Activated naive CD8-positive, alpha-beta T cell treated with anti-CD3 and anti-CD28 coated beads for 36 hours (primary cell): ENCODE results near the gene VGLL4. TPM values are rescaled to one million over a fixed set of nuclear protein-coding genes. Genes with fewer than 3 reads are reported as not detected.

Experiments used
- DNase-seq: peaks from one replicate; pipeline ENCODE4 v3.0.0; 2021
- H3K27ac Mint-ChIP-seq: one replicate; pipeline ENCODE4 v1.8.0; 2022; ENCODE audit warnings: mild to moderate bottlenecking, moderate library complexity, mixed read lengths
- H3K27me3 Mint-ChIP-seq: one replicate; pipeline ENCODE4 v1.8.0; 2022; ENCODE audit warnings: mild to moderate bottlenecking, mixed read lengths
- H3K36me3 Mint-ChIP-seq: one replicate; pipeline ENCODE4 v1.8.0; 2021; ENCODE audit warnings: mild to moderate bottlenecking, mixed read lengths
- H3K4me1 Mint-ChIP-seq: one replicate; pipeline ENCODE4 v1.8.0; 2021; ENCODE audit warnings: mixed read lengths
- H3K4me3 Mint-ChIP-seq: one replicate; pipeline ENCODE4 v1.8.0; 2022; ENCODE audit warnings: mild to moderate bottlenecking, moderate library complexity, mixed read lengths
- H3K9me3 Mint-ChIP-seq: one replicate; pipeline ENCODE4 v1.8.0; 2022; ENCODE audit warnings: mixed read lengths
- total RNA-seq, 2 experiments: library from RNA; stranded (reverse); gene quantifications; one replicate each; pipeline ENCODE4 v1.2.3, GENCODE V29; 2021

Gene VGLL4
- total RNA-seq, 2 experiments from 2014 or later: 44.0 to 44.8 TPM

DNA sequence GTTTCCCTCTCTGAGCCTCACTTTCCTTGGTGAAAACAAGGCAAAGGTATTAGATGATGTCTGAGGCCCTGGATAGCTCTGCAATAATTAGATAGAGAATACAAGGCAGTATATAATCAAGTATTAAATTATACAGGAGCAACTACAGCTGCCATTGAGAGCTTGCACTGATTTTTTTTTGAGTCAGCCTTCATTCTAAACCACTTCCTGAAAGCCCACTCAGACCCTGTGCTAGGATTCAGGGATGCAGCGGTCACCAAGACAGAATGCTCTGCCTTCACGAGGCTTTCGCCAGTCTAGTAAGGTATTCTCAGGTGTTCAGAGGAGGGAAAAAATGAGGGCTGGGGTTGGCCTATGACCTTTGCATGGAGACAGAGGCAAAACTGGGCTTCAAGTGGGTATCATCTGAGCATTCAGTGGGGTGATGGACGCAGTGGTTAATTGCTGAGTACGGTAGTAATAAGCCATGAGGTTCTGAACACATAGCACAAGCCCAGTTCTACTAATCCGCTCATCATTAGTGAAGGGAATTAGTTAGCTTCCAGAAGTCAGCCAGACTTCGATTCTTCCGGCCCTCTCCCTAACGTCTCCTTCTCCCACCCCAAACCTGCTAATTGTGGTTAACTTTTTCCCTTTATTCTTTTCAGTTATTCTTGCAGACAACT is 3.6 kb downstream of the VGLL4 start:
- Mint-ChIP-seq H3K4me3 (peak overlapping the region; percentile 76), H3K27ac (peak overlapping the region; percentile 67), H3K36me3 (peaks cover 26% of the 10 kb centered on the region), H3K4me1 (peaks cover 59% of the 10 kb centered on the region), H3K9me3 (no peaks in the 10 kb centered on the region), H3K27me3 (no peaks in the 10 kb centered on the region)
- no peak for DNase-seq

DNA sequence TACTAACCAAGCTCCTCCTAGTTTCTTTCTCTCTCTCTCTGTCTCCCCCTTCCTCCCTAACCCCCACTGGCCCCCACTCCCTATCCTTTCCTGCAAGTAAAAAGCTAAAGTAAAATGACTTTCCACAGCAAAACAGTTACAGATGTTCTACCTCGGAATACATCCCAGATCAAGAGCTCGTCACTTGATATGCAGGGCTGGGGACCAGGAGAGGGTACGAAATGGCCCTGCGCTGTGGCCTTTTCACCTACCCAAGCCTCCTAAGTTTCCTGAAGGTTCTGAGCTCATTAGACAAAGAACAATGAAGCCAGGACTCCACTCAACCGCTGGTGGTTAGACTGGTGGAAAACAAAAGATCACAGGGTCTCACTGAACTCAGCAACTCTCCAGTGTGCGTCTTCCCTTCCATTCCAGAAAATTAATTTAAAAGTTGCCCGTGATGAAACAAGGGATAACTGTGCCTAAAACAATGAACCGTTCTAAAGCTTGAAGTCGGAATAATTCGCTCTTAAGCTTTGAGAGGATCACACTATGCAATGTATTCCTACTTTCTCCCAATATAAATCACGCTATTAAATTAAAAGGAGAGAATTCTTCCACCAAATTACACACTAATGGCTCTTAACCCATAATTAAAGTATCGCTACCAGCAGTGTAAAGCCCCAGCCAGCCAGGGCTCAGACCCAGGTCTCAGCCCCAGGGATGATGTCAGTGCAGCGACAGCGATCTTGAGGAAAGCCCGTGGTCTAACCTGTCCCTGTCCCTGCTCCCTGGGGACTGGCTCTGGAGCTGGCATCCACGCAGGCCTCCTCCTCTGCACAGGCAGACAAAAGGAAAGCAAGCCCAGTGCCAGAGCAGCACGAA is 5.0 kb downstream of the VGLL4 start:
- Mint-ChIP-seq H3K27ac (no peak overlapping the region), H3K27me3 (no peaks in the 10 kb centered on the region), H3K9me3 (no peaks in the 10 kb centered on the region), H3K4me3 (peak overlapping the region; percentile 38), H3K4me1 (peaks cover 66% of the 10 kb centered on the region), H3K36me3 (peaks cover 31% of the 10 kb centered on the region)
- no peak for DNase-seq

DNA sequence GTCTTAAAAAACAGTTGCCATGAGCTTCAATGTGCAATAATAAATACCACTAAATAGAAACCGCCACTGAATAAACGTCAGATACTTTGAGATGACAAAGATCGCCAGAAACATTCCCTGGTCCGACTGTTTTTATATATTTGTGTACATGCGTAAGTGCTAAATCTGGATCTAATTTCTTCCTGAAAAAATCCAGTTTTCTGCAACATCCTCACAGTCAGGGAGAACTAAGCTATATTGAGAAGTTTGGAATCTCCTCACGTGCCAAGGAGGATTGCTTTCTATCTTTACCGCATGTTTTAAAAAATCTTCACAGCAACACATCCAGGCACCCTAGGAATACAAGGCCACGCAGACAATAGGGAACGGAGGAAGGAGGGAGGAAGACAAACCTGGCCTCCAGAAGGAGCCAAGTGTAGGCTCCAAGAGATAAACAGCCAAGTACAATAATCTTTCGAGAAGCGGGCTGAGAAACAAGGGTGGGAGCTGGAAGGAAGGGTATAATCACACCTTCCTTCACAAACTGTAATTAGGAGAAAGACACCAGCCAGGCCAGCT is 5.7 kb downstream of the VGLL4 start:
- Mint-ChIP-seq H3K36me3 (peaks cover 38% of the 10 kb centered on the region), H3K9me3 (no peaks in the 10 kb centered on the region), H3K27ac (no peak overlapping the region), H3K4me1 (peaks cover 71% of the 10 kb centered on the region), H3K27me3 (no peaks in the 10 kb centered on the region), H3K4me3 (peak overlapping the region; percentile 38)
- no peak for DNase-seq

DNA sequence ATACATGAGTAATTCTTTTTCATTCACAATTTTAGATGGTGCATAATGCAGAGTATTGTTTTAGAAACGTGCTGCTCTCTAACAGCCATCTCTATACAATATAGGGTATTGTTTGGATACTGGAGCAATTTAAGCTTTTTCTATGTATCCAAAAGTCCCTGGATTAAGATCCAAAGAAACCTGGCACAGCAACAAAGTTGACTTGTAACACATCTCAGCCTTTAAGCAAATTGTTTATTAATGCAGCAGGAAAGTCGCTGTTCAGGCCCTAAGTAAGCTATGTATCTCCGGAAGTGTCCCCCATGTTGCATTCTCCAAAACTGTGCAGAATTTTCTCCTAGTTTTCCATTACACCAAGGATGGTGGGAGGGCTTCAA is 7.3 kb downstream of the VGLL4 start:
- Mint-ChIP-seq H3K36me3 (peaks cover 37% of the 10 kb centered on the region), H3K9me3 (no peaks in the 10 kb centered on the region), H3K4me1 (peaks cover 80% of the 10 kb centered on the region), H3K4me3 (no peak overlapping the region), H3K27me3 (no peaks in the 10 kb centered on the region), H3K27ac (no peak overlapping the region)
- DNase-seq: no peak

DNA sequence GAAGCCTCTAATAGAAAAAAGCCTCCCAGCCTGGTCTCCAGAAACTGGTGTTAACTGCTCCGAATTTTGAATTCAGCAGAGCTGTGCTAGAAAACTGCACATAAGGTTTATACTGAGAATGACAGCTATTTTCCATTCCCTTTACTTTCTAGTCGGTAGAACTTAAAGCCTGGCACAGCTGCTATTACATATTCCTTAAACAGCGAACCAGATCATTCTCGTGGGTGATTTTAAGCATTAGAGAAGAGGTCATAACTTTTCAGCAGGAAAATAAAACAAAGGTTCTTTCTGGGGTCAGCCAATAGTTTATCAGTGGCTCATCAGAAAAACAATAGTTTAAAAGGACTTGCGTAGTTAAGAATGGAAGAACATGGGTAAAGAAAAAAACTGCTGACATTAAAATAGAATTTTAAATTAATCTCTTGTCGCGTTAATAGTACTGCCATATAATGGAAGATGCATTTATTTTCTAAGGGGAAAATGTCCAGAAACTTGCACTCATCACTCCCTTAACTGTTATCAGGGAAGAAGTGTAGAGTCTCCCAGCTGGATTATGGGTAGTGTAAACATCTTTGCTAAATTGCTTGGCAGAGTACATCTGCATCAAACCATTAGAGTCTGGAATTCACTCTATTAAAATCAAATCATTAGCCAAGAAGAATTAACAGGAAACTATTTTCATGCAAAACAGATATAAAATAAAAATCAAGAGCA is 7.9 kb downstream of the VGLL4 start:
- Mint-ChIP-seq H3K36me3 (peaks cover 37% of the 10 kb centered on the region), H3K4me1 (peaks cover 83% of the 10 kb centered on the region), H3K9me3 (no peaks in the 10 kb centered on the region), H3K27me3 (no peaks in the 10 kb centered on the region), H3K4me3 (no peak overlapping the region), H3K27ac (peak overlapping the region; percentile 19)
- DNase-seq: no peak

DNA sequence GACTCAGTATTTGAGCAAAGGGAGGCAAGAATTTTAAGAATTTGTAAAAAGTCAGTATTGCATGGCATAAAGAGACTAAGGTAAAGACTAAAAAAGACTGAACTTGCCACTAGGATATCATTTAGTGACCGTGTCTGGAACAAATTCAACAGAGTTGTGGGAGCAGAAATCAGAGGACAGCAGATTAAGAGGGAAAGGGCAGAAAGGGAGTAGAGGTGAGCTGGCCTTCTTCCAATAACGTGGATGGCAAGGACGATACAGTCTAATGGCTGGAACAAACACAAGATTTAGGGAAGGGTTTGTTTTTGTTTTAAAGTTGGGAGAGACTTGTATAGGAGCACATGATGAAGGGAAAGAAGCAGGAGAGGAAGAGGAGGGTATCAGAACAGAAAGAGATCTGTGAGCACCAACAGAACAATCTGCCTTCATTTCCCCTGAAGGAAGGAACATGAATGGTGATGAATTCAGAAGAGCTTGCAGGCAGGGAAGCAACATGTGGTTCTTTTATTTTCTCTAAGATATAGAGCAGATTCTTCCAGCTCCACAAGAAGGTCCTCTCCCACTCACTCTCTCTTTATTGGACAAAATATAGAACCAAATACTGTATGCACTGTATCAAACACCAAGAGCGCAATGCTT is 8.6 kb downstream of the VGLL4 start:
- Mint-ChIP-seq H3K36me3 (peaks cover 32% of the 10 kb centered on the region), H3K27me3 (no peaks in the 10 kb centered on the region), H3K9me3 (no peaks in the 10 kb centered on the region), H3K4me1 (peaks cover 76% of the 10 kb centered on the region), H3K4me3 (no peak overlapping the region), H3K27ac (peak overlapping the region; percentile 19)
- no peak for DNase-seq

DNA sequence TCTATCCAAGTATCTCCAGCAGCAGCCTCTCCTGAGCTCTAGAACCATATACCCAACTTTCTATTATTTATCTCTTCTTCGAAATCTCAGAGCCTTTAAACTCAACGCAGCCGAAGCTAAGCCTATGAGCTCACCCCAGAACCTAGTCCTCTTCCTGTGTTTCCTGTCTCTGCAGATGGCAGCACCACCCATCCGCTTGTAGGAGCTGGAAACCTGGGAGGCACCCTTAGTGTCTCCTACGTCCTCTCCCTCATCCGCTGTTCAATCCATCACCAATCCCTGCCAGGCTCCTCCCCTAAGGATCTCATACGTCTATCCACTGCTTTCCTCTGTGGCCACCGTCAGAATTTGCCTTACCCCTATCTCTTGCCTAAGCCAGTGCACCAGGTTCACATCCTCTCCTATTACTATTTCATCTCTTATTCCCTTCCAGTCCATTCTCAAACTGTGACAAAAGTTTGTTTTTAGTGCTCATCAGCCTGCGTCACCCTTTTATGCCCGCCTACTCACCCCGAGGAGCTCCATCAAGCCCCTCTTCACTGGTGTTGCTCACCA is 9.6 kb downstream of the VGLL4 start:
- Mint-ChIP-seq H3K27me3 (no peaks in the 10 kb centered on the region), H3K4me3 (peak overlapping the region; percentile 11), H3K9me3 (no peaks in the 10 kb centered on the region), H3K36me3 (peaks cover 35% of the 10 kb centered on the region), H3K27ac (peak overlapping the region; percentile 3), H3K4me1 (peaks cover 73% of the 10 kb centered on the region)
- DNase-seq: no peak

DNA sequence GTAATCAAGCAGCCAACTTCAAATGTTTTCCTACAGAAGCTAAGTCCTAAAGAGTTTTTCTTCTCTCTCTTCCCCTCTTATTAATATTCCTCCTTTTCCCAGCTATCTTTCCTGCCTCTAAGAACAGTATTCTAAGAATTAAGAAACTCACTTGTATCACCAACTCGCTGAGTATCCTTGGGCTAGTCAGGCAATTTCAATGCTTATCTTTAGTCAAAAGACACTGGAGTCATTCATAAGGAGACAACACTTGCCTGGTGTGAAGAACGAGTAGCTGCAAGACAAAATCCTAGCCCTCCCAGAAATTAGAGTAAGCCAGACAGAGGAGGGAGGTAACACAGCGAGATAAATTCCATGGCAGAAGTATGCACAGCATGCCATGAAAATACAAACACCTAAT is 10.7 kb downstream of the VGLL4 start:
- Mint-ChIP-seq H3K36me3 (peaks cover 25% of the 10 kb centered on the region), H3K4me1 (peaks cover 61% of the 10 kb centered on the region), H3K27ac (no peak overlapping the region), H3K9me3 (no peaks in the 10 kb centered on the region), H3K4me3 (no peak overlapping the region), H3K27me3 (no peaks in the 10 kb centered on the region)
- DNase-seq: no peak

DNA sequence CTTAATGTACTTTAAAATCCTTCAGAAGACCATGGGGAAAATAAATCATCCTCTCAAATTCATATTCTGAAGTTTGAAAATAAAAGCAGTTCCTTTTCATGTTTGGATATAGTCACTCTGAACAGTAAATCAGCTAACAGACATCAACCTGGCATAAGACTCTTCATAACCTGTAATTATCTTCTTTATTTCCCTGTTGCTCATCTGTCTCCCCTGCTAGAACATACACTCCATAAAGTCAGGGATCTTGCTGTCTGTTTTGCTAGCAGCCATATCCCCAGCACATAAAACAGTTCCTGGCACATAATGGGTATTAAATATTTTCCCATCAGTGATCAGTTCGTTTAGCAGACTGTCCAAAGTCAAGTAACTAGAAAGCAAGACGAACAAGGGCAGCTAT is 11.2 kb downstream of the VGLL4 start:
- no peaks in the 10 kb centered on the region for H3K9me3 Mint-ChIP-seq
- H3K27ac Mint-ChIP-seq: no peak overlapping the region
- peaks cover 61% of the 10 kb centered on the region for H3K4me1 Mint-ChIP-seq
- H3K27me3 Mint-ChIP-seq: no peaks in the 10 kb centered on the region
- no peak for DNase-seq
- peaks cover 25% of the 10 kb centered on the region for H3K36me3 Mint-ChIP-seq
- H3K4me3 Mint-ChIP-seq: no peak overlapping the region

DNA sequence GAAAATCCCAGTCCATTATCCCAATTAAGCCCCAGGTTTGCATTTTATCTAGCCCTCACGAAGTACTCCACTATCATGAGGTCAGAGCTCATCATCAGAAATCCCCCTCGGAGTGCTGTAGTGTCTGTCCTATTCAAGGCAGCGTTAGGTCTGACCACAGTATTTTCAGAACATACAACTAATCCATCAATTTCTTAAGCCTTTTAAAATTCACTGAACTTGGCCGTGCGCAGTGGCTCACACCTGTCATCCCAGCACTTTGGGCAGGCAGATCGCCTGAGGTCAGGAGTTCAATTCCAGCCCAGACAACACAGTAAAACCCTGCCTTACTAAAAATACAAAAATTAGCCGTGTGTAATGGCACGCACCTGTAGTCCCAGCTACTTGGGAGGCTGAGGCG is 11.9 kb downstream of the VGLL4 start:
- Mint-ChIP-seq H3K27ac (no peak overlapping the region), H3K9me3 (no peaks in the 10 kb centered on the region), H3K4me1 (peaks cover 63% of the 10 kb centered on the region), H3K36me3 (peaks cover 28% of the 10 kb centered on the region), H3K27me3 (no peaks in the 10 kb centered on the region), H3K4me3 (no peak overlapping the region)
- no peak for DNase-seq

DNA sequence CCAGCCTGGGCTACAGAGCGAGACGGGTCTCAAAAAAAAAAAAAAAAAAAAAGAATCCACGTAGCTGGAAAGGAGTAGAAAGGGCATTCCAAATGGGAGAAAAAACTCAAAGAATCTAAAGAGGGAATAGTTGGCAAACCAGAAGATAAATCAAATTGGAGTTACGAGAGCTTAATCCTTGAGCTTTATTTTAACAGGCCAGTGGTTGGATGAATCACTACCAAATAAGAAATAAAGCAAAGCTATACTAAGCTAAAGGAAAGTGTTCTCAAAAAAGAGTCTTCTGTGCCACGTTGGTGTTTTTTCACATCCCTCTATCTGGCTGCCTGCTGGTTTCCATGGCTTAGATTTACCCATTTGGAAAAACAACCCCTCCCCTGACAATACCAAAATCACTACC is 14.0 kb downstream of the VGLL4 start:
- no peak overlapping the region for H3K27ac Mint-ChIP-seq
- H3K4me1 Mint-ChIP-seq: peaks cover 68% of the 10 kb centered on the region
- peaks cover 1% of the 10 kb centered on the region for H3K9me3 Mint-ChIP-seq
- no peak overlapping the region for H3K4me3 Mint-ChIP-seq
- no peak for DNase-seq
- H3K36me3 Mint-ChIP-seq: peaks cover 43% of the 10 kb centered on the region
- no peaks in the 10 kb centered on the region for H3K27me3 Mint-ChIP-seq

DNA sequence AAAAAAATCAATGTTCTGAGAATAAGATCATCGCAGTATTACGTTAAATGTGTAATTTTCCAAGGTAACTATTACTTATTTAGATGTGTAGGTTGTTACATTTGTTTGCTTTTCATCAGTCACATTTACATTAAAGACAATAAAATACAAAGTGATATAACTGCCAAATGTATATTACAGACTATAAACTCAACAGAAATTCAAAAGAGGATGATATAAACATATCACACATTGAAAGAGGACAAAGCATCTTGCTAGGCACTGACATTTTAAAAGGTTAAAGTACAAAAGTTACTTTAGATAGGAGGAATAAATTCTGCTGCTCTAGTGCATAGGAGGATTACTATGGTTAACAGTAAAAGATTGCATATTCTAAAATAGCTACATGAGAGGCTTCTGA is 16.1 kb downstream of the VGLL4 start:
- Mint-ChIP-seq H3K4me3 (no peak overlapping the region), H3K27me3 (no peaks in the 10 kb centered on the region), H3K9me3 (peaks cover 4% of the 10 kb centered on the region), H3K4me1 (peaks cover 71% of the 10 kb centered on the region), H3K36me3 (peaks cover 49% of the 10 kb centered on the region), H3K27ac (peak overlapping the region; percentile 5)
- DNase-seq: no peak

DNA sequence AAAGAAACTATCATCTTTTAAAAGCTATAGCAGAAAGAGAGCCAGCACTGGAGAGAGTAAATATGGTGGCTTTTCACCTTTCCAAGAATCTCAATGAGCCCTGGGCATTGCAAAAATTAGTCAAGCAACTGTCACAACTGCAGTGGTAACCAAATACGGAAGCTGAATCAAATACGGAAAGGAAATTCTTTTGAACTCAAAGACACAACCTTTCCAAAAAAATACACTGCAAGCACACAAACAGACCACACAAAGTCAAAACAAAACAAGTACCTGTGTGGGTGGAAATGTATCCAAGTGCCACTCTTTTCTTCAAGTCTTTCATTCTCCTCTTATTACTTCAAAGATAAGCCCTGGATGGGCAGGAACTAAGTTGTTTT is 17.6 kb downstream of the VGLL4 start:
- peaks cover 49% of the 10 kb centered on the region for H3K36me3 Mint-ChIP-seq
- DNase-seq: no peak
- peaks cover 4% of the 10 kb centered on the region for H3K9me3 Mint-ChIP-seq
- H3K4me3 Mint-ChIP-seq: peak overlapping the region; percentile 2
- H3K27me3 Mint-ChIP-seq: no peaks in the 10 kb centered on the region
- peak overlapping the region; percentile 95 for H3K27ac Mint-ChIP-seq
- peaks cover 67% of the 10 kb centered on the region for H3K4me1 Mint-ChIP-seq

DNA sequence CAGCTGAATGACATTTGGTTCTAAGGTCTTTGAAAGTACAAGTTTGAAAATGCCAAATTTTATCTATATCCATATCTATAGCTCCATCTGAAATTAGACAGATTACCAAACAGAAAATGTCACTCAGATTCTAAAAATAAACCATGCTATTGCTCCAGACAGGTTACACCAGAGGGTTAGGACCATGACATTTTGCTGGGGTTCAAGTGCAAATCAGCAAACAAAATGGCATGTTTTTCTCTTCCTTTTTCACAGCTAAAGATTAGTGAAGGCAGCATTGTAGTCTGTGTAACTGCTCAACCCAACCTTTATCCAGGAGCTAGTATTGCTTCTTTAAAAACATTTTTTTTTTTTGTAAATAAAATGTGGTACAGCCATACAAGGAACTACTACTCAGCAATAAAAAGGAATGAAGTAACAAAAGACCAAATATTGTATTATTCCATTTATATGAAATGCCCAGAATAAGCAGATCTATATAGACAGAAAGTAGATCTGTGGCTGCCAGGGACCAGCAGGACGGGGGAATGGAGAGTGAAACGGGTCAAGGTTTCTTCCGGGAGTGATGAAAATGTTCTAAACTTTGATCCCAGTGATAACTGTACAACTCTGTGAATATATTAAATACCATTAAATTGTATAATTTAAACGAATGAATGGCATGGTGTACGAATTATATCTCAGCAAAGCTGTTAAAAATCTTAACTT is 18.2 kb downstream of the VGLL4 start:
- no peak for DNase-seq
- Mint-ChIP-seq H3K9me3 (peaks cover 4% of the 10 kb centered on the region), H3K36me3 (peaks cover 47% of the 10 kb centered on the region), H3K27ac (peak overlapping the region; percentile 95), H3K27me3 (no peaks in the 10 kb centered on the region), H3K4me3 (peak overlapping the region; percentile 7), H3K4me1 (peaks cover 67% of the 10 kb centered on the region)
